ENCODE measurements around the gene GLB1L3. TPM values are rescaled to one million over a fixed set of nuclear protein-coding genes. Genes with fewer than 3 reads are reported as not detected.

Gene GLB1L3, protein sequence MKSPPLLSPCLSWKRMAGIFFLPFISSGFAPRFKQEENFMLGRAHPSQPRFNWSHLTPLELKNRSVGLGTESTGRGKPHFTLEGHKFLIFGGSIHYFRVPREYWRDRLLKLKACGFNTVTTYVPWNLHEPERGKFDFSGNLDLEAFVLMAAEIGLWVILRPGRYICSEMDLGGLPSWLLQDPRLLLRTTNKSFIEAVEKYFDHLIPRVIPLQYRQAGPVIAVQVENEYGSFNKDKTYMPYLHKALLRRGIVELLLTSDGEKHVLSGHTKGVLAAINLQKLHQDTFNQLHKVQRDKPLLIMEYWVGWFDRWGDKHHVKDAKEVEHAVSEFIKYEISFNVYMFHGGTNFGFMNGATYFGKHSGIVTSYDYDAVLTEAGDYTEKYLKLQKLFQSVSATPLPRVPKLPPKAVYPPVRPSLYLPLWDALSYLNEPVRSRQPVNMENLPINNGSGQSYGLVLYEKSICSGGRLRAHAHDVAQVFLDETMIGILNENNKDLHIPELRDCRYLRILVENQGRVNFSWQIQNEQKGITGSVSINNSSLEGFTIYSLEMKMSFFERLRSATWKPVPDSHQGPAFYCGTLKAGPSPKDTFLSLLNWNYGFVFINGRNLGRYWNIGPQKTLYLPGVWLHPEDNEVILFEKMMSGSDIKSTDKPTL
- polyA plus RNA-seq (ENCODE audit: low read depth in 6 of 6), result not detected

DNA sequence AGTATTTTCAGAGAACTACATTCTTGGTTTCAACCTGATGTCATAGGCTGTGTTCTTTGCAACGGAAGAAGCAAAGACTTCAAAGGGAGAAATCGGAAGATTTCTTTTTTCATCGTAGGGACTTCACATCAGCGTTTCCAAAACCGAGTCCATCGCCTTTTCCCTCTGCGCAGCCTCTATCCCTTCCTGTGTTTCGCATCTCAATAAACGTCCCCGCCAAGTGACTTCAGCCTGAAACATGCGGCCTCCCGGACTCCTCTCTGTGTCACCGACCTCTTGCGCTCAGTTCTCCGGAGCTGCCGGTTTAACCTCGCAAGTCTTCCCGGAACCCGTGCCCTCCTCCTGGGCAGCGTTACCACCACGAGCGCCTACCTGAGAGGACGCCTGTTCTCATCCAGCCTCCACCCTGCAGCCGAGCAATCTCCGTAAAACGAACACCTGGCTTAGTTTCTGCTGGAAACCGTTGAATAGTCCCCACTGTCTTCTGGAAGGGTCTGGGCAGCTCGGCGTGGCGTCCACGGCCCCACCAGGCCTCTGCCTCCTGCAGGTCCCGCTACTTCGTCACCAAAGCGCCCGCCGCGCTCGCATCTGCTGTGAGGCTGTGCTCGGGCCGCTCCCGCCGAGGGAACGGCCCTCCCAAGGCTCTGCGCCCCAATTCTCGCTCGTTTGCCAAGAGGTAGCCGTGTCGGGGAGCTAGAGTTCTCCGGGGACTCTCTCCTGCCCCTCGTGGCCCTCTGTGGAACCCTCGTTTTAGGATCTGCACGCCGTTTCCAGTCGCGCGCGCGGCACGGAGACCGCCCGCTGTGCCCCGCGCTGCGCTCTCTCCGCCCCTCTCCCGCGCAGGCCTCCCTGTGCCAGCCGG, at the start of gene GLB1L3:
TSS of gene GLB1L3 (plus strand) at position 846 of the 862 bp plus-strand sequence. CDS start 362 bp downstream, outside the sequence.
- peaks cover 0 to 7% of the 10 kb centered on the region in 2 donors for H3K36me3 Mint-ChIP-seq
- peak within 1 kb of the TSS; percentile 80 to 90 (median 88) for H3K4me3 Mint-ChIP-seq
- DNase-seq (peak; percentile 39), ATAC-seq (ENCODE audit: low read depth in 2 of 2) (peak; percentile 87 to 90)
- peaks cover 0 to 15% (median 10%) of the 10 kb centered on the region in 7 donors for H3K9me3 Mint-ChIP-seq
- H3K27me3 Mint-ChIP-seq, result peaks cover 77 to 85% (median 81%) of the 10 kb centered on the region in 3 donors
- H3K4me1 Mint-ChIP-seq, result peaks cover 18 to 26% (median 23%) of the 10 kb centered on the region in 3 donors
- peak within 1 kb of the TSS in 1 of 6 donors; percentile 59 for H3K27ac Mint-ChIP-seq

DNA sequence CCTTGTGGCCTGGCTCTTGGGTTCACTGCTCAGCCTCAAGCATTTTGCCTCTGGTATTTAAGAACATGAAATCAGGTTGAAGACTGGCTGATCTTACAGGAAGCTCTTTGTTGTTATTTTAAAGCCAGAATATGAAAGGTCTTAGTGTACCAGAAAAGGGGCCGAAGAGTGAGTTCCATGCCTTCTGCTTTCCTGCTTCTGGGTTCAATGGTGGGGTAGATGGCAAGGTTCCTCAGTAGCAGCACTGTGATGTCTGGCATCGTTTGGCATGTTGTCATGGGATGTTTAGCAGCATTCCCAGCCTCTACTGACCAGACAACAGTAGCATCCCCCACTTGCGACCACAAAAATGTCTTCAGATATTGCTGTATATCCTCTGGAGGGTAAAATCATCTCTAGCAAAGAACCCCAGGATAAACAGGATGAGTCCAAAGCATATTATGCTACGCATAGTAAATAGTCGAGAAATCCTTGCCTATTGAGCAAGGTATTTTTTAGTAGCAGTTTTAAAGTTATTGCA, 49.3 kb upstream of the GLB1L3 start:
- no peak for ATAC-seq (ENCODE audit: low read depth in 2 of 2)
- Mint-ChIP-seq H3K27me3 (peaks cover 24 to 41% (median 27%) of the 10 kb centered on the region in 3 donors), H3K27ac (no peak overlapping the region), H3K36me3 (peaks cover 0 to 6% of the 10 kb centered on the region in 2 donors), H3K4me1 (peaks cover 55 to 84% (median 65%) of the 10 kb centered on the region in 3 donors), H3K4me3 (peak overlapping the region in 2 of 8 donors; percentile 11 to 98), H3K9me3 (no peaks in the 10 kb centered on the region)
- no peak for DNase-seq

DNA sequence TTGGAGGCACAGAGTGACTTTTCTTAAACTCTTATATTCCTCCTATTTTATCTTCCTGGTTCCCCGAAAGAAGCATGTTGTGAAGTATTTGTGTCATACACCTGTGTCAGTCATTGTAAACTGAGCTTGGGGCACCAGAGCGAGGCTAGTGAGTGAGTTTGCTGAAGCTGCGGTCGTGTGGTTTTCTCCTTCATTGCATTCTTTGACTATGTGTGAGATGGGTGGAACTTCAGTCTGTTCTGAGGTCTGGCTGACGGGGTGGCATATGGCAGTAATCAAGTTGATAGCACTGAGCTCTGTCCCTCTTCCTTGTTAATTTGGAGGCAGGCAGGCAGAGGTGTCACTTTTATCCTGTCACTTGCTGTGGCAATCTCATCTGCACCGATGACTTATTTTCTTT, 47.6 kb upstream of the GLB1L3 start:
- peak; percentile 64 to 66 for ATAC-seq (ENCODE audit: low read depth in 2 of 2)
- peaks cover 52 to 79% (median 68%) of the 10 kb centered on the region in 3 donors for H3K4me1 Mint-ChIP-seq
- peak overlapping the region in 5 of 8 donors; percentile 13 to 65 (median 50) for H3K4me3 Mint-ChIP-seq
- DNase-seq, result peak; percentile 76
- no peaks in the 10 kb centered on the region for H3K9me3 Mint-ChIP-seq
- H3K27ac Mint-ChIP-seq, result peak overlapping the region in 1 of 6 donors; percentile 22
- H3K27me3 Mint-ChIP-seq, result peaks cover 27 to 48% (median 32%) of the 10 kb centered on the region in 3 donors
- peaks cover 0 to 6% of the 10 kb centered on the region in 2 donors for H3K36me3 Mint-ChIP-seq

DNA sequence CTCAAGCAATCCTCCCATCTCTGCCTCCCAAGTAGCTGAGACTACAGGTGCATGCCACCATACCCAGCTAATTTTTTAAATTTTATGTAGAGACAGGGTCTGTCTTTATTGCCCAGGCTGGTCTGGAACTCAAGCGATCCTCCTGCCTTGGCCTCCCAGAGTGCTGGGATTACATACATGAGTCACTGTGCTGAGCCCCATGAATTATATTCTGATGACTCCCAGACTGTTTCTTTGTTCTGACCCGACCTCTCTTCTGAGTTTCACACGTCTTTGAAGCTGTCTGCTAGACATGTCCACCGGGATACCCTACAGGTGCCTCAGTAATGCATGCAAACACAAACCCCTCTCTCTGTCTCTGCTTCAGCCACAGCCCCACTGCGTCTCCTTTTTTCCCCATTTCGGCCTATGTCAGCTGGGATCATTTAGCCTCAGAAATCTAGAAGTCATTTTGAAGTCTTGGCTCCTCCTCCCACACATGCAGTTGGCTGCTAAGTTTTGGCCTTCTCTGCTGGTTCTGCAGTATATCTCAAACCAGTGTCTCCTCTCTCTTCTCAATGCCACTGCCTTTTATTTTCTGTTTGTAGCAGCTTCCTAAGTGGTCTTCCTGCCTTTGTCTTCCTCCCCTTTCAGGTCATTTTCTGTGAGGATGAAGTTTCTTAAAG, 46.9 kb upstream of the GLB1L3 start:
- ATAC-seq (ENCODE audit: low read depth in 2 of 2) (no peak), DNase-seq (no peak)
- peak overlapping the region in 3 of 6 donors; percentile 22 to 92 (median 46) for H3K27ac Mint-ChIP-seq
- peak overlapping the region in 6 of 8 donors; percentile 13 to 65 (median 47) for H3K4me3 Mint-ChIP-seq
- peaks cover 52 to 75% (median 65%) of the 10 kb centered on the region in 3 donors for H3K4me1 Mint-ChIP-seq
- no peaks in the 10 kb centered on the region for H3K9me3 Mint-ChIP-seq
- peaks cover 27 to 48% (median 32%) of the 10 kb centered on the region in 3 donors for H3K27me3 Mint-ChIP-seq
- H3K36me3 Mint-ChIP-seq, result peaks cover 0 to 6% of the 10 kb centered on the region in 2 donors

DNA sequence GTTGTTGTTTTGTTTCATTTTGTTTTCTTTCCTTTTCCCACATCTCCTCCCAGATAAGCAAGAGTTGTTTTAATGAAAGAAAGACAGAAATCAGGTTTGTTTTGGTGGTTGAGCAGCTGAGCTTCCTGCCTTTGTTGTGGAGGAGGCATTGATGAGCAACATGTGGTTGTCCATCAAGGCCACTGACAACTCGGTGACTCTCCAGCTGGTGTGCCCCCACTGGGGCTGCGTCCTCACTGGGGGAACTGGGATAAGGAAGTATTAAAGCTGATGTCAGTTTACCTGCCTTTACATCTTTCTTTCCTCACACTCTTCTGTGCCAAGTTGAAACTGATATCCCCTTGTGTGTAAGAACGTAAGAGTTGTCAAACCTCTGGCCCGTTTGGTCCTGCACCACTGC, 45.8 kb upstream of the GLB1L3 start:
- H3K27me3 Mint-ChIP-seq, result peaks cover 27 to 52% (median 31%) of the 10 kb centered on the region in 3 donors
- ATAC-seq (ENCODE audit: low read depth in 2 of 2), result no peak
- no peaks in the 10 kb centered on the region for H3K9me3 Mint-ChIP-seq
- H3K4me1 Mint-ChIP-seq, result peaks cover 47 to 69% (median 62%) of the 10 kb centered on the region in 3 donors
- DNase-seq, result no peak
- H3K27ac Mint-ChIP-seq, result peak overlapping the region in 2 of 6 donors; percentile 53 to 63
- peak overlapping the region in 7 of 8 donors; percentile 31 to 84 (median 54) for H3K4me3 Mint-ChIP-seq
- peaks cover under 1 to 6% of the 10 kb centered on the region in 2 donors for H3K36me3 Mint-ChIP-seq

DNA sequence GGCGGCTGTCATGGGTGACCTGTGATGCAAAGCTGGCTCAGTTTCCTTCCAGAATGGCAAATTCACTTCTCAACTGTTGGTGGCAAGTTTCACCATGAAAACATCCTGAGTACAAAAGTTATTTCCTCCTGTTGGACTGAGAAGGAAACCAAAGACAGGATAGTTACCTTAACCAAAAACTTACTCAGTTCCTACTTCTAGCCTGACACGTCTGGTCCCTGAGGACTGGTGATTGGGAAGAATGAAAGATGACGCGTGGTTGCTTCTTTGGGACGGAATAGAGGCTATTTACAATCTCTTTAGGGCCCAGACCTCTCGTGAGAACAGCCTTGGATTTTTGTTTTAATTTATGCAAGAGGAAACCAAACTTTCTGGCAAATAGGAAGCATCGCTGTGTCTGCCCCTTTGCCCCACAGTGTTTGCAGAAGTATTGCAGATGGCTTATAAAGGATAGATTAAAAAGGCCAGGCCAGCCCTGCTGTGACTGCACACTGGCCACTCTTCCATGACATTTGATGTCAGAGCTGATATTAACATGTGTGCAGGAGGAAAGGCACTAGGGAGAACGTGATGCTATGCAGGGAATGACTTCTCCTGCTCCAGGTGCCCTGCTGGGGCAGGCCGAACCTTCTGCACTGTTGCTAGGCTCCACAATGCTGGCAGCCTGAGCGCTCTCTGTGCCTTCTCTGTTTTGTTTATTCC, 44.1 kb upstream of the GLB1L3 start:
- Mint-ChIP-seq H3K4me3 (peak overlapping the region in 5 of 8 donors; percentile 10 to 74 (median 44)), H3K4me1 (peaks cover 45 to 55% (median 51%) of the 10 kb centered on the region in 3 donors), H3K27ac (peak overlapping the region in 2 of 6 donors; percentile 8 to 17), H3K27me3 (peaks cover 22 to 39% (median 24%) of the 10 kb centered on the region in 3 donors), H3K9me3 (no peaks in the 10 kb centered on the region), H3K36me3 (peaks cover 6 to 16% of the 10 kb centered on the region in 2 donors)
- DNase-seq, result no peak
- ATAC-seq (ENCODE audit: low read depth in 2 of 2), result no peak

DNA sequence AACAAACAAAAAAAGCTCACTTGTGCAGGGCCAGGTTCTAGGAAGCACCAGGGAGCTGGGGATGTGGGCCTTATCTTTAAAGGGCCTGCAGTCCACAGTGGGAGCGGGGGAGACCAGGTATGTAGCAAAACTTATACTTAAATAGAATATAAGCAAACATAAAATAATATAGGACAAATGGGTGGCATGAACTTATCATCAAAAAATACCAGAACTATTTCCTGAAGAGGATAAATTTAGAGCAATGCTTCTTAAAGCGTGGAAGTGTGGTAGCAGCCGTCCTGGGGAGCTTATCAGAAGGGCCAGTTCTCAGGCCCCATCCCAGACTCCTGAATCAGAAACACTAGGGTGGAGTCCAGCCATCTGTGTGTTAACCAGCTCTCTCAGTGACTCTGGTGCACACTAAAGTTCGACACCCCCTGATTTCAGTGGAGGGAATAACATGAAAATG, 42.4 kb upstream of the GLB1L3 start:
- peaks cover 19 to 27% (median 22%) of the 10 kb centered on the region in 3 donors for H3K27me3 Mint-ChIP-seq
- no peak overlapping the region for H3K27ac Mint-ChIP-seq
- H3K9me3 Mint-ChIP-seq, result no peaks in the 10 kb centered on the region
- DNase-seq (no peak), ATAC-seq (ENCODE audit: low read depth in 2 of 2) (no peak)
- H3K4me3 Mint-ChIP-seq, result no peak overlapping the region
- H3K36me3 Mint-ChIP-seq, result peaks cover 12 to 29% of the 10 kb centered on the region in 2 donors
- peaks cover 29 to 46% (median 39%) of the 10 kb centered on the region in 3 donors for H3K4me1 Mint-ChIP-seq

DNA sequence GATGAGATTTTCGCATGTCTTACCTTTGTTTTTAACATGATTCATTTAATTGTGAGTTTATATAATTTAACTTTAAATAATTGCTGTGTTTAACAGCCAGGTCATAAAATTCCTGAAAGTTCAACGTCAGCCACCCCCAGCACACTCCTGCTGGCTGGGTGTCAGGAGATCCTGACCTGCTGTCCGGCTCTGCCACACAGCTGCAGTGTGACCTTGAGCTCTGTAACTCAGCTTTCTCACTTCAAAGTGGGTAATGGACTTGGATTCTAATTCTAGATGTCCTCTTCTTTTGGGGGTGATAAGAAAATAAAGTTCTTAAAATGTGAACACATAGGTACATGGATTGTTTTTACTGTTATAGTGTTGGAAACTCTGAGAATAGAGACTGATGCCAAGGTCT, 40.8 kb upstream of the GLB1L3 start:
- no peak overlapping the region for H3K4me3 Mint-ChIP-seq
- no peaks in the 10 kb centered on the region for H3K9me3 Mint-ChIP-seq
- H3K36me3 Mint-ChIP-seq, result peaks cover 17 to 36% of the 10 kb centered on the region in 2 donors
- no peak overlapping the region for H3K27ac Mint-ChIP-seq
- H3K4me1 Mint-ChIP-seq, result peaks cover 15 to 30% (median 22%) of the 10 kb centered on the region in 3 donors
- DNase-seq (no peak), ATAC-seq (ENCODE audit: low read depth in 2 of 2) (no peak)
- peaks cover 8 to 20% (median 14%) of the 10 kb centered on the region in 3 donors for H3K27me3 Mint-ChIP-seq

DNA sequence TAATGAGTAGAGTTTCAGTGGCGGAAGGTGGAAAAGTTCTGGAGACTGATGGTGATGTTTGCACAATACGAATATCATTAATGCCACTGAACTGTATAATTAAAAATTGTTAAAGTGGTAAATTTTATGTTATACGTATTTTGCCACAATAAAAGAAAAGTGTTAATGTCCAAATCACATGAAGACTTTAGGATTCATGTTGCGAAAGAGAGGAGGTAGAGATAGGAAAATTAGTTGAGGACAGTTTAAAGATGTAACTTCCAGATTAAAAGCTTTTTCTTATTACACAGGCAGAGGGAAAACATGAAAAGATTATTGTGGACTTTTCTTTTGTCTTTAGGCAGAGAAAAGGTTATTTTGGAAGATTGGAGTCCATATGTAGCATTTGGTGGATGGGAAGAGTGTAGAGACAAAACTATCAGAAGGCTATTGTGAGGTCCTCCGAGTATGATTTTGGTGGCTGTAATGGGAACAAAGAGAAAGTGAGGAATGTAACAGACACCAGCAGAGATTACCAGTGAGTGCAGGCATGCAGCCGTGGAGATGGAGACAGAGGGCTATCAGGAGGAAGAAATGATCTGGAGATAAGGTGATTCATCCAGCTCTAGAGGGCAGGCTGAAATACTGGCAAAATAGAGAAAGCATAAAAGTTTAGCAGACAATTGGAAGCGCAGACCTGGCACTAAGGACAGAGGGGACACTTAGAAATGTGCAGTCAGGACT, 39.2 kb upstream of the GLB1L3 start:
- ATAC-seq (ENCODE audit: low read depth in 2 of 2) (no peak), DNase-seq (no peak)
- Mint-ChIP-seq H3K9me3 (no peaks in the 10 kb centered on the region), H3K27me3 (peaks cover 0 to 12% (median 8%) of the 10 kb centered on the region in 3 donors), H3K36me3 (peaks cover 17 to 30% of the 10 kb centered on the region in 2 donors), H3K27ac (no peak overlapping the region), H3K4me3 (no peak overlapping the region), H3K4me1 (peaks cover 7 to 14% (median 8%) of the 10 kb centered on the region in 3 donors)

DNA sequence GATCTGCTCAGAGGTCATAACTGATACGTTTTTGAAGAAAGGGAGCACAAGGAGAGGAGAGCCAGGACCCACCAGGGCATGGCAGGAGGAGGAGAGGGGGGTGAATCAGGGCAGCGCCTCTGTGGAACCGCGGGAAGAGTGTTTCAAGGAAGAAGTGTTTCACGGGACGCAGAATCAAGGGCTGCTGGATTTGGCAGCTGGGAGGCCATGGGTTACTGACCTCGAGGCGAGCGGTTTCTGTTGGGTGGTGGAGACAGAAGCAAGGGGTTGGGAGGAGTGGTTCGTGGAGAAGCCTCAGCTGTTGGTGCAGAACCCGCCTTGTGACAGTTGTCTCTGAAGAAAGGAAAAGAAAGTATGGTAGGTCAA, 38.6 kb upstream of the GLB1L3 start:
- Mint-ChIP-seq H3K27me3 (peaks cover 0 to 7% (median 3%) of the 10 kb centered on the region in 3 donors), H3K36me3 (peaks cover 17 to 30% of the 10 kb centered on the region in 2 donors), H3K4me3 (no peak overlapping the region), H3K4me1 (peaks cover 2 to 8% (median 3%) of the 10 kb centered on the region in 3 donors), H3K9me3 (no peaks in the 10 kb centered on the region), H3K27ac (no peak overlapping the region)
- no peak for DNase-seq
- ATAC-seq (ENCODE audit: low read depth in 2 of 2), result no peak

DNA sequence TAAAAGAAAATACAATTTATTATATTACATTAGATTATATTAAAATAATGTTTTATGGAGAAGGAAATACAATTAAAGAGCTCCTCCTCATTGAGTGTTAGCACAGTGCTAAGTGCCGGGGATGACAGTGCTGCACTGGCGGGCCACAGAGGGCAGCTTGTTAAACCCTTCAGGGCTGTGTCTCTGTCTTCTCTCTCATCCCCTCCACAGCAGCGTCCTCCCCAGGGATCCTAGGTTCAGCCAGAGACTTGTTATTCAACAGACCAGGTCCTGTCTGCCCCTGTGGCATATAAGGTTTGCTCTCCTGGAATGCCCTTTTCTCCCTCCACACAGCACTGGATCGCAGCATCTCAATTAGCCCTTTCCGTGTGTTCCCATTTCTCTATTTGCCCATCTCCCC, 37.2 kb upstream of the GLB1L3 start:
- no peaks in the 10 kb centered on the region for H3K9me3 Mint-ChIP-seq
- peaks cover 0 to 7% (median 0%) of the 10 kb centered on the region in 3 donors for H3K27me3 Mint-ChIP-seq
- no peak overlapping the region for H3K4me3 Mint-ChIP-seq
- H3K27ac Mint-ChIP-seq, result no peak overlapping the region
- H3K4me1 Mint-ChIP-seq, result no peaks in the 10 kb centered on the region
- ATAC-seq (ENCODE audit: low read depth in 2 of 2) (no peak), DNase-seq (no peak)
- H3K36me3 Mint-ChIP-seq, result peaks cover 17 to 30% of the 10 kb centered on the region in 2 donors

All from naive B cell (primary cell).